ENCODE results near the gene TKFC.

- TF ChIP-seq CTCF (IDR thresholded peaks at IDR 0.05 in 4 of 5, conservative IDR thresholded peaks at IDR 0.05 in 1 of 5) (no peak), POLR2A (IDR thresholded peaks at IDR 0.05) (no peak)
These were observed 27.6 kb upstream of the TKFC start for GRCh38 chr11:61305417-61305816.
